B cell (primary cell): ENCODE data around the gene SF3B5. TPM values are rescaled to one million over a fixed set of nuclear protein-coding genes. Genes with fewer than 3 reads are reported as not detected.
"Not testable (repeated sequence)": the region's sequence is repeated elsewhere in the genome, so short reads cannot be mapped to it uniquely, and the experiment has no call there.

ENCODE experiments used
- ATAC-seq: fragments of 200-7000 bp; cut with Tn5 transposase; one replicate; pipeline ENCODE4 v1.10.0; 2021; ENCODE audit warnings: low read depth, mild to moderate bottlenecking, moderate number of reproducible peaks, moderate library complexity
- CTCF ChIA-PET: fragments of 350-600 bp; sonication (Branson Sonifier 250); formaldehyde crosslinking; loops from one replicate; lab custom pipeline; 2021; ENCODE audit warnings: antibody characterized with exemption, inconsistent platforms; lab: Charles Lee
- POLR2A ChIA-PET: fragments of 350-600 bp; sonication (Branson Sonifier 250); formaldehyde crosslinking; loops from one replicate; lab custom pipeline; 2021; ENCODE audit warnings: antibody characterized with exemption; lab: Charles Lee
- DNase-seq: peaks from one replicate; pipeline ENCODE4 v3.0.0; 2013
- H2AFZ ChIP-seq: 2 replicates; pipeline ENCODE4 v1.6.1; 2012; ENCODE audit warnings: mild to moderate bottlenecking, low read depth, low read length; ENCODE audit not compliant: insufficient read depth, poor library complexity, severe bottlenecking
- H3K27ac ChIP-seq, 2 donors: 1 replicate in 1 of 2; 2 replicates in 1 of 2; pipeline ENCODE4 v1.5.1; 2012 to 2013; ENCODE audit warnings: low read length in 2 of 2, mild to moderate bottlenecking in 2 of 2, moderate library complexity in 1 of 2
- H3K27me3 ChIP-seq, 4 experiments: fragments of 200-600 bp in 1 of 4; sonication (generic) in 1 of 4; replicated peaks in 1 of 4; 1 replicate in 2 of 4; 2 replicates in 2 of 4; pipeline versions ENCODE4 v1.6.1 to v1.7.0; 2013 to 2016; ENCODE audit warnings: low read length in 3 of 4, mild to moderate bottlenecking in 2 of 4, mixed read lengths in 1 of 4, moderate library complexity in 1 of 4; ENCODE audit not compliant: insufficient read depth in 4 of 4, control insufficient read depth in 3 of 4; ENCODE audit errors: control extremely low read depth in 1 of 4
- H3K36me3 ChIP-seq, 2 experiments: replicated peaks in 1 of 2; 1 replicate in 1 of 2; 2 replicates in 1 of 2; pipeline versions ENCODE4 v1.6.1 to v1.7.1; 2013; ENCODE audit warnings: low read length in 1 of 2; ENCODE audit not compliant: insufficient read depth in 2 of 2, control insufficient read depth in 1 of 2; ENCODE audit errors: control extremely low read depth in 1 of 2, extremely low read depth in 1 of 2
- H3K4me1 ChIP-seq, 2 donors: fragments of 200-600 bp in 1 of 2; sonication (generic) in 1 of 2; 1 replicate in 1 of 2; 2 replicates in 1 of 2; pipeline versions ENCODE4 v1.5.1 to v1.6.1; 2013 to 2017; ENCODE audit warnings: low read length in 2 of 2; ENCODE audit not compliant: control insufficient read depth in 2 of 2, insufficient read depth in 2 of 2
- H3K4me2 ChIP-seq: replicated peaks from 2 replicates; pipeline ENCODE3; 2012; ENCODE audit warnings: mild to moderate bottlenecking, low read depth, low read length; ENCODE audit not compliant: poor library complexity, severe bottlenecking
- H3K4me3 ChIP-seq, 5 experiments: fragments of 200-600 bp in 1 of 5; sonication (generic) in 1 of 5; 1 replicate in 3 of 5; 2 replicates in 2 of 5; pipeline versions ENCODE4 v1.5.1 to v1.7.0; 2011 to 2016; ENCODE audit warnings: low read length in 4 of 5, mild to moderate bottlenecking in 4 of 5, low read depth in 2 of 5, control low read depth in 1 of 5, moderate library complexity in 1 of 5; ENCODE audit not compliant: insufficient read depth in 1 of 5; ENCODE audit errors: control extremely low read depth in 1 of 5, extremely low read depth in 1 of 5
- H3K79me2 ChIP-seq: fragments of 200-600 bp; sonication (generic); one replicate; pipeline ENCODE4 v1.6.0; 2016; ENCODE audit warnings: low read length; ENCODE audit not compliant: control insufficient read depth, insufficient read depth
- H3K9ac ChIP-seq: fragments of 200-600 bp; sonication (generic); 2 replicates; pipeline ENCODE4 v1.6.1; 2017; ENCODE audit warnings: mild to moderate bottlenecking, low read length, moderate library complexity
- H3K9me3 ChIP-seq, 3 donors: one replicate each; pipeline versions ENCODE4 v1.6.1 to v1.7.1; 2013; ENCODE audit warnings: low read length in 2 of 3; ENCODE audit not compliant: control insufficient read depth in 2 of 3, insufficient read depth in 1 of 3; ENCODE audit errors: control extremely low read depth in 1 of 3
- H4K20me1 ChIP-seq: 2 replicates; pipeline ENCODE4 v1.6.0; 2012; ENCODE audit warnings: mild to moderate bottlenecking, low read length; ENCODE audit not compliant: insufficient read depth, control insufficient read depth, poor library complexity, severe bottlenecking
- H3K27ac Mint-ChIP-seq: one replicate; pipeline ENCODE4 v1.8.0; 2021; ENCODE audit warnings: mixed read lengths
- H3K27me3 Mint-ChIP-seq: one replicate; pipeline ENCODE4 v1.8.0; 2021; ENCODE audit warnings: mixed read lengths
- H3K4me1 Mint-ChIP-seq: one replicate; pipeline ENCODE4 v1.8.0; 2021; ENCODE audit warnings: mixed read lengths
- H3K4me3 Mint-ChIP-seq: one replicate; pipeline ENCODE4 v1.8.0; 2021; ENCODE audit warnings: mixed read lengths
- H3K9me3 Mint-ChIP-seq: one replicate; pipeline ENCODE4 v1.8.0; 2022; ENCODE audit warnings: mixed read lengths; ENCODE audit not compliant: insufficient read depth
- EZH2 ChIP-seq: IDR thresholded peaks from 2 replicates; pipeline ENCODE4 v1.6.1; 2012; ENCODE audit warnings: borderline replicate concordance, low read depth, mild to moderate bottlenecking, moderate library complexity, low read length; ENCODE audit not compliant: insufficient read depth, poor library complexity, severe bottlenecking
- WGBS: methylation state at CpG from one replicate; pipeline ENCODE4 v1.1.5; 2013; ENCODE audit warnings: missing lambda C conversion rate; ENCODE audit not compliant: insufficient coverage; 5-methylcytosine and 5-hydroxymethylcytosine counted together
- intact Hi-C: fragments of 100-400 bp; cut with micrococcal nuclease; formaldehyde crosslinking; loops from one replicate; pipeline ENCODE4 v1.10.0; 2022
- polyA plus RNA-seq: library from polyadenylated mRNA; depleted of rRNA; stranded (reverse); fragments of >200 nt; gene quantifications from 2 replicates; pipeline ENCODE4 v1.2.3, GENCODE V29; 2012
- total RNA-seq, 2 donors: library from RNA; stranded (reverse); fragments of 120-200 nt in 1 of 2; gene quantifications; 1 replicate in 1 of 2; 2 replicates in 1 of 2; pipeline versions ENCODE4 v1.2.3 to v1.2.4, GENCODE V29; 2013 to 2022
- TF ChIP-seq, protein P1 (sequence below): fragments of 200-600 bp; IDR thresholded peaks from one replicate; pipeline ENCODE4 v1.8.0; 2022; ENCODE audit warnings: antibody characterized with exemption, mild to moderate bottlenecking

SF3B5 gene
- total and polyA plus RNA-seq, 2 donors (not counting 1 experiment from before 2014, with no cell fraction given) = 111 to 360 TPM

GRCh38 chr6:144049386-144049785, 46.0 kb downstream of the SF3B5 start:
- peaks cover 5% of the 10 kb centered on the region for H3K4me1 Mint-ChIP-seq
- DNase-seq = no peak
- no peaks in the 10 kb centered on the region for H3K9me3 Mint-ChIP-seq
- H4K20me1 ChIP-seq = no peaks in the 10 kb centered on the region
- H3K4me2 ChIP-seq = no peak overlapping the region
- no CpG with 5 or more reads among the region's 1 CpG for WGBS
- no peak overlapping the region for H3K4me3 ChIP-seq
- H3K9ac ChIP-seq = no peak overlapping the region
- ChIA-PET CTCF (no interaction called here), POLR2A (no interaction called here)
- peaks cover 0 to under 1% of the 10 kb centered on the region in 2 donors for H3K4me1 ChIP-seq
- TF ChIP-seq, protein P1, sequence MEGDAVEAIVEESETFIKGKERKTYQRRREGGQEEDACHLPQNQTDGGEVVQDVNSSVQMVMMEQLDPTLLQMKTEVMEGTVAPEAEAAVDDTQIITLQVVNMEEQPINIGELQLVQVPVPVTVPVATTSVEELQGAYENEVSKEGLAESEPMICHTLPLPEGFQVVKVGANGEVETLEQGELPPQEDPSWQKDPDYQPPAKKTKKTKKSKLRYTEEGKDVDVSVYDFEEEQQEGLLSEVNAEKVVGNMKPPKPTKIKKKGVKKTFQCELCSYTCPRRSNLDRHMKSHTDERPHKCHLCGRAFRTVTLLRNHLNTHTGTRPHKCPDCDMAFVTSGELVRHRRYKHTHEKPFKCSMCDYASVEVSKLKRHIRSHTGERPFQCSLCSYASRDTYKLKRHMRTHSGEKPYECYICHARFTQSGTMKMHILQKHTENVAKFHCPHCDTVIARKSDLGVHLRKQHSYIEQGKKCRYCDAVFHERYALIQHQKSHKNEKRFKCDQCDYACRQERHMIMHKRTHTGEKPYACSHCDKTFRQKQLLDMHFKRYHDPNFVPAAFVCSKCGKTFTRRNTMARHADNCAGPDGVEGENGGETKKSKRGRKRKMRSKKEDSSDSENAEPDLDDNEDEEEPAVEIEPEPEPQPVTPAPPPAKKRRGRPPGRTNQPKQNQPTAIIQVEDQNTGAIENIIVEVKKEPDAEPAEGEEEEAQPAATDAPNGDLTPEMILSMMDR = no peak
- no peak for TF ChIP-seq EZH2
- no peaks in the 10 kb centered on the region for H3K36me3 ChIP-seq
- H3K79me2 ChIP-seq = peaks cover 18% of the 10 kb centered on the region
- H3K27me3 Mint-ChIP-seq = no peaks in the 10 kb centered on the region
- H3K4me3 Mint-ChIP-seq = no peak overlapping the region
- no peak overlapping the region for H3K27ac Mint-ChIP-seq
- H2AFZ ChIP-seq = no peak overlapping the region
- H3K27ac ChIP-seq = no peak overlapping the region
- intact Hi-C loops = no loop called here
- H3K27me3 ChIP-seq = no peaks in the 10 kb centered on the region
- H3K9me3 ChIP-seq = peaks cover 0 to 14% (median 2%) of the 10 kb centered on the region in 3 donors
- no peak for ATAC-seq

DNA sequence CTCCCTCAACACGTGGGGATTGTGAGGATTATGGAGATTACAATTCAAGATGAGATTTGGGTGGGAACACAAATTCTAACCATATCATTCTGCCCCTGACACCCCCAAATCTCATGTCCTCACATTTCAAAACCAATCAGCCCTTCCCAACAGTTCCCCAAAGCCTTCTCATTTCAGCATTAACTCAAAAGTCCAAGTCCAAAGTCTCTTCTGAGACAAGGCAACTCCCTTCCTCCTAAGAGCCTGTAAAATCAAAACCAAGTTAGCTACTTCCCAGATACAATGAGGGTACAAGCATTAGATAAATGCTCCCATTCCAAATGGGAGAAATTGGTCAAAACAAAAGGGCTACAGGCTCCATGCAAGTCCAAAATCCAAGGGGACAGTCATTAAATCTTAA, 47.7 kb downstream of the SF3B5 start:
- Histone ChIP-seq H4K20me1 (no peaks in the 10 kb centered on the region), H3K27ac (no peak overlapping the region), H3K9me3 (peaks cover 0 to 14% (median 2%) of the 10 kb centered on the region in 3 donors), H3K4me1 (no peaks in the 10 kb centered on the region), H3K4me3 (no peak overlapping the region), H3K27me3 (no peaks in the 10 kb centered on the region), H3K9ac (no peak overlapping the region), H3K79me2 (peaks cover 14% of the 10 kb centered on the region), H2AFZ (no peak overlapping the region), H3K36me3 (no peaks in the 10 kb centered on the region), H3K4me2 (no peak overlapping the region)
- intact Hi-C loops = no loop called here
- ChIA-PET CTCF (no interaction called here), POLR2A (no interaction called here)
- H3K4me3 Mint-ChIP-seq = no peak overlapping the region
- no peak overlapping the region for H3K27ac Mint-ChIP-seq
- ATAC-seq (no peak), DNase-seq (no peak)
- TF ChIP-seq, protein P1 = no peak
- no peak for TF ChIP-seq EZH2
- no peaks in the 10 kb centered on the region for H3K4me1 Mint-ChIP-seq
- no CpG with 5 or more reads among the region's 1 CpG for WGBS
- H3K27me3 Mint-ChIP-seq = no peaks in the 10 kb centered on the region
- no peaks in the 10 kb centered on the region for H3K9me3 Mint-ChIP-seq

DNA sequence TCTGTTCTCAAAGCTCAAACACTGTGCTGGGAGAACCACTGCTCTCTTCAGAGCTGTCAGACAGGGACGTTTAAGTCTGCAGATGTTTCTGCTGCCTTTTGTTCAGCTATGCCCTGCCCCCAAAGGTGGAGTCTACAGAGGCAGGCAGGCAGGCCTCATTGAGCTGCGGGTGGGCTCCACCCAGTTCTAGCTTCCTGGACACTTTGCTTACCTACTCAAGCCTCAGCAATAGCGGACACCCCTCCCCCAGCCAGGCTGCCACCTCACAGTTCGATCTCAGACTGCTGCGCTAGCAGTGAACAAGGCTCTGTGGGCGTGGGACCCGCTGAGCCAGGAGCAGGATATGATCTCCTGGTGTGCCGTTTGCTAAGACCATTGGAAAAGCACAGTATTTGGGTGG, 48.7 kb downstream of the SF3B5 start:
- H3K9ac ChIP-seq, H3K9me3 Mint-ChIP-seq, H3K4me2 ChIP-seq, intact Hi-C loops, ATAC-seq, H3K27me3 ChIP-seq, H4K20me1 ChIP-seq, H3K4me1 ChIP-seq, H3K4me1 Mint-ChIP-seq, H3K27ac Mint-ChIP-seq, H3K4me3 ChIP-seq, H3K27me3 Mint-ChIP-seq, POLR2A ChIA-PET, H3K79me2 ChIP-seq, DNase-seq, H3K4me3 Mint-ChIP-seq, H2AFZ ChIP-seq, H3K36me3 ChIP-seq, H3K27ac ChIP-seq, CTCF ChIA-PET: not testable (repeated sequence)
- WGBS = 98% methylated on average over 7 of the region's 8 CpGs
- H3K9me3 ChIP-seq = peaks cover 0 to 14% (median 2%) of the 10 kb centered on the region in 3 donors
